ENCODE measurements around the gene LSG1.
"Not testable (repeated sequence)": the region's sequence is repeated elsewhere in the genome, so short reads cannot be mapped to it uniquely, and the experiment has no call there.

LSG1 gene

DNA sequence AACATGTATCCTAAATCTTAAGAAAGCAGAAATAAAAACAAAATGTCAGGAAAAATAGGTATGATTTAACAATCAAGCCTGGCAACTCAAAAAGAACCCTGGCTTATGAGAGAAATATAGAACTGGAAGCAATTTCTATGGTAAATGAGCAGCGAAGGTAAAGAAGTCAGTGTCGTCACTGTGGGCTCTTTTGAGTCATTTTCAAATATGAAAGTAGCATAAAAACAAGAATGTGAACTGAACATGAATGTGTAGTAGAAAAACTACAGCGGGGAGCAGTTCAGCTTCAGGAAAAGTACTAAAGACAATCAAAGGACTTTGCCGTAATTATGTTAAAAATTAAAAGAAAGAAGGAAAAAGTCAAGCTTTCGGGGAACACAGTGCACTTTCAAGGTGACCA, 17.5 kb downstream of the LSG1 start:
- DNase-seq = no peak

DNA sequence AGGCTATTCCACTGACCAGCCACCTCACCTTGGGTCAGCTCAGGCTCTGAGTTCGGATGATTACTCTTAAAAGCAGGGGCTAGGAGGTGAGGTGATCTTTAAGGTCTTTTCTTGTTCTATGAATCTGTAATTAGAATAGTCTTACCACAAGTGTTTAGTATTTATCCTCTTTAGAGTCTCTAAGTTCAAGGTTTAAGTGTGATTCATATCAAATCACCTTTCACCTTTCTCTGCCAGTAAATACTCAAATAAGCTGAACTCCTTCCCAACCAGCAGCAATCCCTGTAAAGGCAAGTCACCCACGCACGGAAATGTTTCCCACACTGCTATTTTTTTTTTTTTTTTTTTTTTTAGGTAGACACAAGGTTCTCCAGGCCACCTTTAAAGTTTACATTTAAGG, 24.2 kb downstream of the LSG1 start:
- DNase-seq = no peak

DNA sequence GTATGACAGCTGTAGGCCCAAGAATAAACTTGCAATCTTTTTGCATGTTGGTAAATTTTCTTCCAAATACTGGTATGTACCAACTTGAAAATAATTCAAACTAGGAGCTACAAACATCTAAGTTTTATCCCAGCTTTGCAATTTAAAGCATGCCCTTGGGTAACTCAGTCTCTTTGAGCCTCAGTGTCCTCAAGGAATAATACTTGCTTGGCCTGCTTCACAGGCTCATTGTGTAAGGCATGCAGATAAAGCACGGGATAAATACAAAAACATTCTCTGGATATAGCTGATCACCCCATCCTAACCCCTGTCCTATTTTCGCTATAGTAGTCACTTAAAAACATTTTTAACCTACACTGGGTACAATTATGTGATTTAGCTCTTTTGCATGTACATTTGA, 29.2 kb downstream of the LSG1 start:
- no peak for DNase-seq

DNA sequence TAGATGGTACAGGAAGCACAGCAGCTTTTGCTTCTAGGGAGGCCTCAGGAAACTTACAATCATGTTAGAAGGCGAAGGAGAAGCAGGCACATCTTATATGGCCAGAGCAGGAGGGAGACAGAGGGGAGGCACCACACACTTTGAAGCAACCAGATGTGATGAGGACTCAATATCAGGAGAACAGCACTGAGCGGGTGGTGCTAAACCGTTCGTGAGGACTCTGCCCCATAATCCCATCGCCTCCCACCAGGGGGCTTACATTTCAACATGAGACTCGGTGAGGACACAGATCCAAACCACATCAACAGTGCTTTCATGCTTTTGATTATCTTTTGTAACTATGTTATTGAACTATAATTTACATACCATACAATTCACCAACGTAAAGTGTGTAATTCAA, 31.2 kb downstream of the LSG1 start:
- peak; percentile 18 for DNase-seq

DNA sequence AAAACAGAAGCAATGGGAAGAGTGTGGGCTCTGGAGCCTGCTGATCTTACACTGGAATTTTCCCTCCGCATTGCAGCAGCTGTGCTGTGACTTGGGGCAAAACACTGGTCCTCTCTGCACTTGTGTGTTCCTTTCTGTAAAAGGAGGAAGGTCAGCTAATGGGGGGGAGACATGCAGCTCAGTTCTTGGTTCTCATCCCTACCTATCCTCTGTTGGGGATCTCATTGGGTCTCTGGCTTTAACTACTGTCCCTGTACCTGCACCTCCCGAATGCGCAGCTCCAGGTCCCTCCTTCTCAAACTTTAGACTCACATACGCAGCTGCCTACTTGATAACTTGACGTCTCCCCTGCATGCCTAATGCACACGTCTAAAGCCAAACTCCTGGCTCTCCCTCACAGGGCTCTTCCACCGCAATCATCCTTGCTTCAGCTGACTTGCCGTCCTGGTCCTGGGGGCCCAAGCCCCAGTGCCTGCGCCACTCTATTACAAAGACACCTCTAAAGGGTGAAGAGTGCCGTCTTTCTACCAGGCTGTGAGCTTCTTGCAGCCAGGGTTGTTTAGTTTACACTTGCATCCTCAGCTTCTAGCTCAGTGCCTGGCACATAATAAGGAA, 32.9 kb downstream of the LSG1 start:
- no peak for DNase-seq

DNA sequence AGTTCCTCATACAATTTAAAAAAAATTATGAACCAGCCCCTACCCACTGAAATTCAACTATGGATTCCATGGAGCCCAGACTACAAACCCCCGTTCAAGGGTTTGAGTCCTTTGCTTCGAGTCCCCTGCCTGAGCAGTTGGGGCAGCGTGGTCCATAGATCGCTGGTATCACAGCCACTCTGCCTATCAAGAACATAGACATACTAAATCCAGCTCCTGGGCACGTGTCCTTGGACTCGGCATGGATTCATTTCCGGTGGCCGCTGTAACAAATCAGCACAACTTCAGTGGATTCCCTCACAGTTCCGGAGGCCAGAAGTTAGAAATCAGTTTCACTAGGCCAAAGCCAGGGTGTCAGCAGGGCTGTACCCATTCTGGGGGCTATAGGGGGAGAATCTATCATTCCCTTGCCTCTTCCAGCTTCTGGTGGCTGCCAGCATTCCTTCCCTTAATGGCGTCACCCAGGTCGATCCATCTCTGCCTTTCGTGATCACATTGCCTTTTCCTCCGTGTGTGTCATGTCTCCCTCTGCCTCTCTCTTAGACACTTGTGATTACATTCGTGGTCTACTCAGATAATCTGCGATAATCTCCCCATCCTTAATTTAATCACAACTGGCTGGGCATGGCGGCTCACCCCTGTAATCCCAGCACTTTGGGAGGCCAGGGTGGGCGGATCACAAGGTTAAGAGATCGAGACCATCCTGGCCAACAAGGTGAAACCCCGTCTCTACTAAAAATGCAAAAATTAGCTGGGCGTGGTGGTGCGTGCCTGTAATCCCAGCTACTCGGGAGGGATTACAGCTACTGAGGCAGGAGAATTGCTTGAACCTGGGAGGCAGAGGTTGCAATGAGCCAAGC, 34.2 kb downstream of the LSG1 start:
- DNase-seq = no peak

DNA sequence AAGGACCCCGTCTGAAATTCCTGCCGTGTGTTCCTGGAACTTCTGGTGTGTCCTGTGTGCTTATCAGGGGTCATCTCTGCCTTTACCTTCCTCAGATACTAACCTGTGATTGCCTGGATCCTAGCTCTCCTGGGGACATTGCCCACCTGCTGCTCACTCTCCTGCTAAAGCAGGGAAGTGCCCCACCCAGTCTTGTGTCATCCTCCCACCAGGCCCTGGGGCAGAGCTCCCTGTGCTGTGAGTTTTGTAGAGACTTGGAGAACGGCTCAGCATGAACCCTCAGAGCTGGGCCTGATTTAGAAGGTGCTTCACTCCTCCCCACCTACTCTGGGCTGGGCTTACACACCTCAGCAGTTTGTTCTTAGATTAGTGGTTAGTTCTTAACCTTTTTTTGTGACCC, 34.9 kb downstream of the LSG1 start:
- DNase-seq = no peak

DNA sequence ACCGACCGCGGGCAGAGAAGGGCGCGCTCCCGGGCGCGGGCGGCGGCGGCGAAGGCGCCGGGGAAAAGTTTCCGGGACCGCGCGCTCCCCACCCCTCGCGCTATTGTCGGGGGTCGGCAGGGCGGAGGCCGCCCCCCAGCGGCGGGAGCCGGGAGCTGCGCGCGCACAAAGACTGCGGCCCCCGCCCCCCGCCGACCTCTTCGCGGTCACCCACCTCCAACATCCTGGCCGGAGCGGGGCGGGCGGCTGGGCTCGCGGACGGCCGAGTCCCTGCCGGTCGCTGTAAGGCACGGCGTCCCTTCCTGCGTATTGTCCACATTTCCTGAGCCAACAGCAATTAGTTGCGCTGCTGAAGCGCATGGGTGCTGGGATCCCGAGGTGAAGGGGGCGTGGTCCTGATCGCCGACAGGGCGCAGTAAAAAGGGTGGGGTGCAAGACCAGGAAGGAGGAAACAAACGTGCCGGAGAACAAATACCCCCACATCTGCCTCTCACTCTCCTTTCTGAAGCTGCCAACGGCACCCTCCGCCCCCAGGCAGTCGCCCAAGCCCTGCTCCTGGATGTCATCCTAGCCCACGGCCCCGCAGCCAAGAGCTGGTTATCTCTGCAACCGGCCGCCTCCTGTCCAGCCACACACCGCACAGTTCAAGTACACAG, 38.5 kb downstream of the LSG1 start, which contains the start of gene TMEM44:
Gene TMEM44, minus strand, starts transcription at position 71 of the 656 bp plus-strand sequence. CDS start 204 bp downstream, outside the sequence.
- peak; percentile 37 for DNase-seq

DNA sequence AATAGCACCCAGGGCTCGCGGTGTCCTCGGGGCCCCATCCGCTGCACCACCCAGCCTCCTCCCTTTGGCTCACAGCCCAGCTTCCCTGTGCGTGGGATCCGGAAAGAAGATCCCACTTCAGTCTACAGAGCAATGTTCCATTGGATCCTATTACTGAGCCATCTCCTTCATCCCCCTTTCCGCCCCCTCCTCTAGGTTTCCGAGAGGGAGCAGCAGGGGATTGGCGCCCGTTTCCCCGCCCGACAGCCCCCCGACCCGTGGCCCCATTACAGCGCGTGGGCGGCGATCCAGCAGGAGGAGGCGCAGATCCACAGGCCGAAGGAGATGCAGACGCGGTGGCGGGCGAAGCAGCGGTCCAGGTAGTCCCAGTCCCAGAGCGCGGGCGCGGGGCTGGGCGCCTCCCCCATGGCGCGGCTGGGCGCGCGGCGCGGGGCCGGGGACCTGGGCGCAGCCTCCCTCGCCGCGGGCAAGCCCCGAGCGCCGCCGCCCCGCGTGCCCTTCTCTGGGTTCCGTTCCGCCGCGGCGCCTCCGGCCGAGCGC, 39.1 kb downstream of the LSG1 start:
- DNase-seq = no peak

DNA sequence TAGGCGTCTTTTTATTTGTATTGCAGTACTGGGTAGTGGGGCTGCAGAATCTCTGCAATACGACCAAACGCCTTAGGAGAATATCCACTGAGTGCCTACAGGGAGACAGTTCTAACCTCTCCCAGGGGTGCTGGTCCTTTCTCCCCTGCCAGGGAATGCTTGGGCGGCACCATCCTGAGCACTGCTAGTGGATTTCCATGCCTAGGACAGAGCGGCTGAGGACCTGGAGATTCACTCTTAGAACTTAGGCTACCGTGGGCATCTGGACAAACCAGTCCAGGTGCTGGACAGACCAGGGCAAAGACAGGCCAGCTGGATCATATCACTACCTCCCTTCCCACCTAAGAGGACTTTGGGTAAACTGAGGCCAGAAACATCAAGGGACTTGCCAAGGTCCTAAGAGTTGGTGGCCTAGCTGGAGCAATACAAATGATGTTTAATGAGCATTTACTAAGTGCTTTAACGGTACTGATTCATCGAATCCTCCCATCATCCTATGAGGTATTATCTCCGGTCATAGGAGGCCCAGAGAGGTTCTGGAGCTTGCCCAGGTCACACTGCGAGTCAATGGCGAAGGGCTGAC, 39.7 kb downstream of the LSG1 start:
- no peak for DNase-seq

DNA sequence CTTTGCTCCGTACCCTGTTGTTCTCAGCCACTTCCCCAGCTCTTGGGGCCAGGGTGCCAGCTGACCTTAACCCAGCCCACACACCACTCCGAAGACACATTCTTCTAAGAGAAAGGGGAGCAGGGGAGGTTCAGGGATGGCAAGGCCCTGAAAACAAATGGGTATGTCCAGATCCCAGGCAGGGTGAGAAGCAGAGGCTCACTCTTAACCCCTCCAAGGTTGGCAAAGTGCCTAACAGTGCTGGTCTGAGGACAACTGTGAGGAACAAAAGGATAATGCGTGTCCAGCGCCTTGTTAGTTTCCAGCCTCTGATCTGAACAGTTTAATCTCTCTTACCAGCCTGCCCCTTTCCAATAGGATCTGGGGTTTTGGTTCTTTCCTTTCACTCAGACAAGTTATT, 40.3 kb downstream of the LSG1 start:
- no peak for DNase-seq

DNA sequence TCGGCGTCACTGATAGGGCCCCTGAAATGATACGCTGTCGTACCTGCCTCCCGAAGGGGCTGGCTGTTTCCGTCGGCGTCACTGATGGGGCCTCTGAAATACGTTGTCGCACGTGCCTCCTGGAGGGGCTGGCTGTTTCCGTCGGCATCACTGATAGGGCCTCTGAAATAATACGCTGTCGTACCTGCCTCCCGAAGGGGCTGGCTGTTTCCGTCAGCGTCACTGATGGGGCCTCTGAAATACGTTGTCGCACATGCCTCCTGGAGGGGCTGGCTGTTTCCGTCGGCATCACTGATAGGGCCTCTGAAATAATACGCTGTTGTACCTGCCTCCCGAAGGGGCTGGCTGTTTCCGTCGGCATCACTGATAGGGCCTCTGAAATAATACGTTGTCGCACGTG, 41.3 kb downstream of the LSG1 start:
- not testable (repeated sequence) for DNase-seq

DNA sequence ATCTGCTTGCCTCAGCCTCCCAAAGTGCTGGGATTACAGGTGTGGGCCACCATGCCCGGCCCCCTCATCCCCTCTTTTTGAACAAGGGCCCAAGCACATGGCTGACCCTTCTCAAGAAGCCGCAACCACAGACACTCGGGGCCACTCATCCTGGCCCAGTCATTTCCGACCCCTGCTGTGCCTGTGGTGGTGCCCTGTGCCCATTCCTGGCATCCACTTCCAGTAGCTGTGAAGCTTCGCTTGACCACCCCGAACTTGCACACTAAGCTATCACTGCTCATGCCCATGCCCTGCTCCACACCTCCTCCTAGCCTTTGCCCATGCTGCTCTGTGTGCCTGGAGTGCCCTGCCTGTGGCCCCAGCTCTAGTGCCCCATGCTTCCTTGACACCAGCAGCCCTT, 47.0 kb downstream of the LSG1 start:
- DNase-seq = no peak

DNA sequence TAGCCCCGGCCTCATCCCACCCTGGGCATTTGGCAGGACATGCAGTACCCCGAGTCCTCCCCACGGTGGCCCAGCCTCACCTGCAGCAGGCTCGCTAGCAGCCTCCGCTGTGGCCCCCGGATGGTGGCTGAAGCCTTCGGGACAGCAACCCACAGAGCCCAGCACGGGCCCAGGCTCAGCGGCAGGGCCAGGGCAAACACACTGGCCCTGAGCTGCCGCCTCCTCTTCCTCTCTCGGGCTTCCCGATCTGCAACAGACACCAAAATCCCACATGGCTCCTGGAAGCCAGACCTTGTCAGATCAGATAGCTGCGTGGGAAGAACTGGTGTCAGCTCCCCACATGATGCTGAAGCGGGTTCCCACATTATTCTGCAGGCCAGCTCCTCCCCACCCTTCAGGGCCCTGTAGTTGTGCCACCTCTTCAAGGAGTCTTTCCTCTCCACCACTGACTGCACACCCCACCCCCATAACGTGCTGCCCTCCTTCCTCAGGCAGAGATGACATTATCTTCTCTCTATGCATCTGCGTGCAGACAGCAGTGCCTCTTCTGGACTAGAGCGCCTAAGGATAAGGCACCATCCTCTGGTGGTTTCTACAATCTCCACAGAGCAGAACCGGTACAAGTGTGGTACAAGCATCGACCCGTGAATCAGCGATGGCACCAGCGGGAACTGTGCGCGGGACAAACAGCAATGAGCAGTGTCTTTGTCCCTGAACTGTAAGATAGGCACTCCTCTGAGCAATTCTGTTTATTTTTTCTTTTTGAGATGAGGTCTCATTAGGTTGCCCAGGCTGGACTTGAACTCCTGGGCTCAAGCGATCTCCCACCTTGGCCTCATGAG, 48.3 kb downstream of the LSG1 start:
- no peak for DNase-seq

DNA sequence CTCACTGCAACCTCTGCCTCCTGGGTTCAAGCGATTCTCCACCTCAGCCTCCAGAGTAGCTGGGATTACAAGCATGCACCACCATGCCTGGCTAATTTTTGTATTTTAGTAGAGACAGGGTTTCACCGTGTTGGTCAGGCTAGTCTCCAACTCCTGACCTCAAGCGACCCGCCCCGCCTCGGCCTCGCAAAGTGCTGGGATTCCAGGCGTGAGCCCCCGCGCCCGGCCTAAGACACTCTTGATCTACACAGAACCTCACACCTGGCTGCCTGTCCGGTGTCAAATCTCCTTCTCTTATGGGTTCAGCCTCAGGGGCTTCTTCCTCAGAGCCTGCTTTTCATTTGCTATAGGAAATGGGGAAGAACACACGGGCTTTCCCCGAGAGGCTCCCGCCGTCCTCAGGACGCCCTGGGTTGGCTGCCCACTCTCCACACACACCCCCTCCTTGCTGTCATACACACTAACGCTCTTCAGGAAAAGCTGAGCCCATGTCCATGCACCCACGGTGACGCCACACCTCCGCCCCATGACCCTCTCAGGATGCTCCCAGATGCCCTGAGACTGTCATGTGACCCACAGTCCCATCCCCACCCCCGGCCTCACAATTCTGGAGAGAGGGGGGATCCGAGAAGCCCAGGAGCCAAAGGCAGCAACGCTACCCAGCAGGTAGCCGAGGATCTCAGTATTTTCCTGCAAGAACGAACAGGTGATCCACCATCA, 49.2 kb downstream of the LSG1 start:
- no peak for DNase-seq

DNA sequence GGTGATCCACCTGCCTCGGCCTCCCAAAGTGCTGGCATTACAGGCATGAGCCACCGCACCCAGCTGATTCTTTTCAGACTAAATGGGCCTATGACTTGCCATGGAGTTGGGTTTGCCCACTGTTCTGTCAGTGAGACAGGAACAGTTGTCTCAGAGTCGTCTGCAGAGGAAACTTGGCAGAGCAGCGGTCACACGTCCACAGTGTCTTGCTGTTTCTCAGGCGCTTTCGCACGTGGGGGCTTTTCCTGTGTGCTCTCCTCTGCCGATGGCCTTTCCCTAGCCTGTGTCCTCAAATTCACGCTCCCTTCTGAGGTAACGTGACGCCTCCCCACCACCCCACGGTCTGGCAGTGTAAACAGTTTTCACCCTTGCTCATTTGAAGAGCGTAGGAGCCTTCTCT, 50.0 kb downstream of the LSG1 start:
- DNase-seq = no peak

DNA sequence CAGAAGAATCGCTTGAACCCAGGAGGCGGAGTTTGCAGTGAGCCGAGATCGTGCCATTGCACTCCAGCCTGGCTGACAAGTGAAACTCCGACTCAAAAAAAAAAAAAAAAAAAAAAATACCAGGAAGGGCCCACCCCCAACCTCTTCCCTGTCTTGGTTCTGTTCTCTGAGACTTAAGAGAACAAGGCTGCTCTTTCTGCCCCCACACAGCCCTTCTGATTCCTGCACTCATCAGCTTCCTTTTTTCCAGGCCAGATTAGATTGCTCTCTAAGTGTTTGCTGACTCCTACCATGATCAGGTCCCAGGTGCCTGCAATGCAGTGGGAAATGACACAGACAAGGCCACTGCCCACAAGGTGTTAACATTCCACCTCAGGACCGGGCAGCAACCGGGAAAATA, 51.8 kb downstream of the LSG1 start:
- DNase-seq = no peak

DNA sequence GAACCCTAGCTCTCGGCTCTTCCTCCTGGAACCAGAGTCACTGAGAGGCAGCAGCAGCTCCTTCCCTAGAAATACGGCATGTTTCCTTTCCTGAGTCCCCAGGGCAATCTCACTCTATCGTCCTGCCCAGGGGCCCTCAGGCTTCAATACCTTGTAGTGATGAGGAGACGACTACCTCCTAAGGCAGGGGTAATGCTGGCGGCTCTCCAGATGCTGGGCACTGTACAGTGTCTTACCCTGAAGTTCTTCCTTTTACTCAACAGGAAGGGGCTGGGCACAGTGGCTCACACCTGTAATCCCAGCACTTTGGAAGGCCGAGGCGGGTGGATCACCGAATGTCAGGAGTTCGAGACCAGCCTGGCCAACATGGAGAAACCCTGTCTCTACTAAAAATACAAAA, 52.2 kb downstream of the LSG1 start:
- DNase-seq = no peak

DNA sequence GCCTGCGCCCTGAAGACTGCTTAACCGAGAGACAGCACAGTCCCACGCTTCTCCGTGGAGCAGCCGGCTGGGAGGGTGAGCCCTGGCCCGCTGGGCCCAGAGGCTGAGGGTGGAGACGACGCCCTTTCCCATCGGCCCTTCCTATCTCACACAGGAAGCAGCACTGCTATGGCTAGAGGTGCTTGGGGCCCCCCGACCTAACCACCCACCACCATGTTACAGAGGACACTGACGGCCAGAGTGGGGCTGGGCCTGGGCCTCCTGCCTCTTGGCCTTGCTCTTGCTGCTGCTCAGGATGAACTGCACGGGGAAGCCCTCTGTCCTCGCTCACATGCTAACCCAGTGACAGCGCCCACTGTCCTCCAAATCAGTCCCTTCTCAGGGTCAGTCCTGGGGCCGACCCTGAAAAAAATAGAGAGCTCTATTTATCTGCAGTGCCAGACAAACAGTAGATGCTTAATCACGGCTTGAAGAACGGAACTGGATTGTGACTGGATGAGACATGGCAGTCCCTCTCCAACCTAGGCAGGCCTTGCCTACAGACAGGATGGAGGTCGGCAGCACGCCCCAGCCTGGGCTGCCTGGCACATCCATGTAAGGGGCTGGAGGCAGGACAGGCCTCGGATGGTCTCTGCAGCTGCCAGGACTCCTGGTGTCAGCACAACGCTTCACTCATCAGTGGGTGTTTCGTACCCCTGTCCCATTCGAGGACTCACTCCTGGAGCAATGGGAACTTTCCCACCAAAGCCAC, 53.0 kb downstream of the LSG1 start:
- no peak for DNase-seq

DNA sequence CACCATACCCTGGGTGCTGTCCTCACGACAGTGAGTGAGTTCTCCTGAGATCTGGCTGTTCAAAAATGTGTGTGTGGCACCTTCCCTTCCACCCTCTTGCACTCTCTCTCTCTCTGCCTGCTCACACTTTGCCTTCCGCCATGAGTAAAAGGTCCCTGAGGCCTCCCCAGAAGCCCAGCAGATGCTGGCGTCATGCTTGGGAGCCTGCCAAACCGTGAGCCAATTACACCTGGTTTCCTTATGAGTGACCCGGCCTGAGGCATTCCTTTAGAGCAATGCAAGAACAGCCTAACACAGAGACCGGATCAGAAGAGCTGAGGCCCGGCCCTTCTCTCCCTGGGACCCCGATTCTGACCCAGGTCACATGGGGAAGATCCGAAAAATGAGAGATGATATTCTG, 54.2 kb downstream of the LSG1 start:
- DNase-seq = no peak

DNA sequence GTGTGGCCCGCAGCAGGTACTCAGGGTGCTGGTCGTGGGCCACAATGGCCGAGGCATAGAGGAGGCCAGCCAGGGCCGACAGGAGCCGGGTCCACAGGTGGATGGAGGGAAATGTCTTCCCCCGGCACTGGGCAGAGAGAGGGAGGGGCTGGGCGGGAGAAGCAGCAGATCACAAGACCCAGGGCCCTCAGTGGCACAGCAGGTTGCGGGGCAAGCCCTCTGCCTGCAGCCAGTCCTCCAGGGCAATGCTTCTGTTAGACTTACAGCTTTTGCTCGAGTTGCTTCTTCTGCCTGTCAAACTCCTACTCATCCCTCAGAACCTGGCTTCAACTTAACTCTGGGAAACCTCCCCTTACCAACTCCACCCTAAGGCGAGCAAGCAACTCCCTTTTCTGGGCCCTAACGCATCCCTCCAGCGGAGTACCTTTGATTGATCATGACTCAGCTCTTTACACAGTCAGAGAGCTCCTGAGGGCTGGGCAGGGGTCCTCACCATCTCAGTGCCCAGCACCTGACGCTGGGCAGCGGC, 54.8 kb downstream of the LSG1 start:
- DNase-seq = no peak
